Inferior parietal cortex (tissue), 1 donor: ENCODE data around the gene FMN1.
"Not testable (repeated sequence)": the region's sequence is repeated elsewhere in the genome, so short reads cannot be mapped to it uniquely, and the experiment has no call there.

Experiments used
- DNase-seq: peaks from one replicate; pipeline ENCODE4 v3.0.0-alpha.2; 2016; ENCODE audit errors: extremely low spot score

Gene FMN1

GRCh38 chr15:33094336-33094735 is 100.2 kb downstream of the FMN1 start:
- DNase-seq, result no peak

- no peak for DNase-seq
Observed at GRCh38 chr15:33093222-33093621, 101.3 kb downstream of the FMN1 start.

- DNase-seq, result no peak
Observed at GRCh38 chr15:33091983-33092693, 102.4 kb downstream of the FMN1 start.

GRCh38 chr15:33089878-33090757 is 104.4 kb downstream of the FMN1 start:
- DNase-seq, result no peak

GRCh38 chr15:33089165-33089877 is 105.2 kb downstream of the FMN1 start:
- no peak for DNase-seq

GRCh38 chr15:33086500-33087121 is 107.9 kb downstream of the FMN1 start:
- DNase-seq, result peak; percentile 64

GRCh38 chr15:33084661-33085060 is 109.9 kb downstream of the FMN1 start:
- no peak for DNase-seq

GRCh38 chr15:33083232-33084081 is 111.1 kb downstream of the FMN1 start:
- no peak for DNase-seq

- DNase-seq, result no peak
Observed at GRCh38 chr15:33080006-33080405, 114.5 kb downstream of the FMN1 start.

GRCh38 chr15:33078607-33079006 is 115.9 kb downstream of the FMN1 start:
- no peak for DNase-seq

- no peak for DNase-seq
Observed at GRCh38 chr15:33076937-33077336, 117.6 kb downstream of the FMN1 start.

GRCh38 chr15:33074942-33075341 is 119.6 kb downstream of the FMN1 start:
- DNase-seq, result no peak

GRCh38 chr15:33074212-33074611 is 120.3 kb downstream of the FMN1 start:
- DNase-seq, result no peak

GRCh38 chr15:33071451-33071850 is 123.1 kb downstream of the FMN1 start:
- no peak for DNase-seq

- DNase-seq, result not testable (repeated sequence)
Observed at GRCh38 chr15:33069903-33070302, 124.6 kb downstream of the FMN1 start.

- no peak for DNase-seq
Observed at GRCh38 chr15:33069161-33069560, 125.4 kb downstream of the FMN1 start.

GRCh38 chr15:33068511-33068990 is 126.0 kb downstream of the FMN1 start:
- DNase-seq, result no peak

GRCh38 chr15:33068007-33068481 is 126.5 kb downstream of the FMN1 start:
- DNase-seq, result no peak

GRCh38 chr15:33067456-33067855 is 127.1 kb downstream of the FMN1 start:
- DNase-seq, result no peak

GRCh38 chr15:33066584-33066983 is 127.9 kb downstream of the FMN1 start:
- no peak for DNase-seq

- DNase-seq, result no peak
Observed at GRCh38 chr15:33064878-33065277, 129.6 kb downstream of the FMN1 start.
